T-helper 1 cell (primary cell): Measurements from ENCODE around the gene BPIFB2.
"Not testable (repeated sequence)": the region's sequence is repeated elsewhere in the genome, so short reads cannot be mapped to it uniquely, and the experiment has no call there.

Experiments
- DNase-seq, 5 donors: peaks; one replicate each; pipeline ENCODE4 v3.0.0-alpha.2; 2012 to 2020

BPIFB2 gene

DNA sequence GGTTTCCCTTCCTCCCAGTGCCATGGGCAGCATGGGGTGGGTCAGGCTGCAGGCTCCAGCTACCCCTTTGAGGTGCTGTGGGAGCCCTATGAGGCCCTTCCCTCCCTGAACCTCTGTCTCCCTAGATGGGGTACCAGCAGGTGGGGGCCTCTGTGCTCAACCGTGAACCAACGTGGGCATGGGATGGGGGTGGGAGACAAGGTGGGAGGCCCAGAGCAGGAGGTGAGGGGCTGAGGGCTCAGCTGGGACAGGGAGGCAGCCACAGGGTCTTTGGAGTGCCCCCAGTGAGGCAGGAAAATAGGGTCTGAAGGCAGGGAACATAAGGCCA lies 36.6 kb upstream of the BPIFB2 start:
- DNase-seq = no peak

GRCh38 chr20:32971703-32972161 lies 35.8 kb upstream of the BPIFB2 start:
- DNase-seq = peak in 1 of 5 donors; percentile 63

- DNase-seq = peak; percentile 62 to 93 (median 78)
These were observed 35.1 kb upstream of the BPIFB2 start for GRCh38 chr20:32972181-32973076.

- peak in 1 of 5 donors; percentile 13 for DNase-seq
These were observed 34.3 kb upstream of the BPIFB2 start for GRCh38 chr20:32973077-32973717.

- DNase-seq = not testable (repeated sequence)
These were observed 33.1 kb upstream of the BPIFB2 start for GRCh38 chr20:32974204-32975064.

GRCh38 chr20:32975121-32975520 lies 32.4 kb upstream of the BPIFB2 start:
- DNase-seq = not testable (repeated sequence)

- no peak for DNase-seq
These were observed 31.5 kb upstream of the BPIFB2 start for GRCh38 chr20:32975698-32976674.

DNA sequence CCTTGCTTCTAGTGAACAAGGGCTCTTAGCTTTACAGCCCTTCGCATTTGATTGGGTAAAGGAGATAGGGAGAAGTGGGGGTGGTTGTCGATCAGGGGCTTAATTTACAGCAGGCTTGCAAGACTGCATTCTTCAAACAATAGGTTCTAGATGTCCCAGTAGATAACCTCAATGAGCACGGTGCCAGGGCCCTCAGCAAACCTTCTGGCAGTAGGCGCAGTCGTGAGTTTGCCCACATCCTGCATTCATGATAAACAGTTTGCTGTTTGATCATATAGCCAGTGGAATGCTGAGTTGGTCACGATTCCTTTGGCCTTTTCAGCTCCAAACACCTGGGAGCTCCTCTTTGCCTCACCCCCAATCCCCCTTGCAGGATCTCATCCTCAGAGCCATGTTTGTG lies 30.8 kb upstream of the BPIFB2 start:
- DNase-seq = peak in 1 of 5 donors; percentile 37

DNA sequence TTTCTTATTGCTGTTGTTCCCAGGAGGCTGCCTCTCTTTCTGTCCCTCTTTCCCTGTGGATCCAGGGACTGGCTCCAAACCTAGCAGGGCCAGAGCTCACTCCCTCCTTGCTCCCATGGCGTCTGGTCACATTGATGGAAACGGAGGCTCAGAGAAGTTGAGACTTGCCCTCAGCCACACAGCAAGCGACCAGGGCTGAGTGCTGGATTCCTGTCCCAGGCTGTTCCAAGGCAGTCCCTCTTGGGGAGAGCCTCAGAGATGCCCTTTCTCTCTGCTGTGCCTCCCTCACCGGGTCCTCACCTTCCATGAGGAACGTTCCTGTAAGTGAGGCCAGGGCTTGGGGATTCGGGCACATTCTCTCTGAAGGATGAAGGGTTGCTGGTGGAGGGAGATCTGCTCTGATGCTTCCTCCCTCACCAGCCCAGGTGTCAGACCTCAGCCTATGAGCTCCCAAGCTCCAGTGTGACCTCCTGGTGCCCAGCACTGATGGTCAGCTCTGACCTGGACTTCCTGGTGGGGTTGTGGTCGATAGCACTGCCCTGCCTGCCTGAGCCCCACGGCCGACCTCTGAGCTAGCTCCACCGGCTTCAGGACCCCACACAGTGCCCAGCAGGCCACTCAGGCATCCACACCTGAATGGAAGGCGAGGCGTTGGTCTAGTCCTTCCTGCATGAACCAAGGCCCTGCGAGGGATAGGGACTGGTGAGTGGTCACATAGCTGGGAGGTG lies 30.1 kb upstream of the BPIFB2 start:
- DNase-seq = no peak

GRCh38 chr20:32978009-32978335 lies 29.5 kb upstream of the BPIFB2 start:
- DNase-seq = no peak

GRCh38 chr20:32979201-32979998 lies 28.1 kb upstream of the BPIFB2 start:
- DNase-seq = no peak

- no peak for DNase-seq
These were observed 27.2 kb upstream of the BPIFB2 start for GRCh38 chr20:32980131-32980941.

- DNase-seq = no peak
These were observed 26.5 kb upstream of the BPIFB2 start for GRCh38 chr20:32980990-32981389.

DNA sequence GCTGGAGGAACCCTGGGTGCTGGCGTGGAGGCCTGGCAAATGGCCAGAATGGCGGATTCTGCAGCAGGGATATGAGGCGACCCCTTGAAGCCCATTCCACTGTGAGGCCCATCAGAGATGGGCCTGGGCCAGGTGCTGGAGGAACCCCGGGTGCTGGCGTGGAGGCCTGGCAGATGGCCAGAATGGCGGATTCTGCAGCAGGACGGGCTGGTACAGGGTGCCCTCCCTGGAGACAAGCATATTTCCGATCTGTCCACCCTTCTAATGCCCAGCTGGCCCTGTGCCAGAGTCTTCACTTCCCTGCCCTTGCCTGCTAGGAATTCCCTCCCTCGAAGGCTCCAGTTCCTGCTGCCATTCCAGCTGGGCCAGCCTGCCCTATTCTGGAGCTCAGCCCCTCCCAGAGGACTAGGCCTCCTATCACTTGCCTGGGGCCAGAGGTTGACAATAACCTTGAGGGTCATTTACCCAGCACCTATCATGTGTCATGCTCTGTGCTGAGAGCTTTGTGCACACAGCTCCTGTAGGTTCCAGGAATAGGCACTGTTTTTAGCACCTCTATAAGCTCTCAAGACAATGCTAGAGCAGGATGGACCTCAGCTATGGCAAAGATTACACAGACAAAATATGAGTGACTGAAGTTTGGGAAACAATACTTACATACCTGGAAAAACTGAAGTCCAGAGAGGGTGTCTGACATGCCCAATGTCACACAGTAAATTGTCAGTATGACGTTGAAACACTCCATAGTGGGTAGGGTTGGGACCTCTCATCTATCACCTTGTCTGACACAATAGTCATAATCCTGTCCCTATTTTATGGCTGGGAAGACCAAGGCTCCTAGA lies 24.7 kb upstream of the BPIFB2 start:
- no peak for DNase-seq

GRCh38 chr20:32983459-32984112 lies 23.9 kb upstream of the BPIFB2 start:
- no peak for DNase-seq

DNA sequence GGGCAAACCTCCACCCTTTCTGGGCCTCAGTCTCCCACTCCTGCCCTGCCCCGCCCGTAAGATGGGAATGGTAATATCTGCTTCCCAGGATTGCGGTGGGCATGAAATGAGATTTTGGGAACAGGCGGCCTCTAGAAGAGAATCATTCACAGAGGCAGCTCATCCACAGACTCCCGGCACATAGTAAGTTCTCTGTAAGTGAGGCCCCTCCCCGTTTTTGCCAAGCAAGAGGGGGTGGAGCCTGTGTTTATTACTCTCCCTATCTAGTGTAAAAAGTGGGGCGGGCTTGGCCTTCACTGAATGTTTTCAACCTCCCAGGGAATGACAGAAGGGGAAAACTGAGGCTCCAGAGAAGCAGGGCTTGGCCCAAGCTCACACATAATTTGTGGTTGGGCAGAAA lies 23.3 kb upstream of the BPIFB2 start:
- no peak for DNase-seq

- no peak for DNase-seq
These were observed 22.7 kb upstream of the BPIFB2 start for GRCh38 chr20:32984631-32985354.
